SW480 (cell line): ENCODE measurements around the gene C1RL.
"Not testable (repeated sequence)": the region's sequence is repeated elsewhere in the genome, so short reads cannot be mapped to it uniquely, and the experiment has no call there.

Experiments used
- DNase-seq: peaks from one replicate; pipeline ENCODE4 v3.0.0-alpha.2; 2016; ENCODE audit warnings: low spot score

The C1RL gene

DNA sequence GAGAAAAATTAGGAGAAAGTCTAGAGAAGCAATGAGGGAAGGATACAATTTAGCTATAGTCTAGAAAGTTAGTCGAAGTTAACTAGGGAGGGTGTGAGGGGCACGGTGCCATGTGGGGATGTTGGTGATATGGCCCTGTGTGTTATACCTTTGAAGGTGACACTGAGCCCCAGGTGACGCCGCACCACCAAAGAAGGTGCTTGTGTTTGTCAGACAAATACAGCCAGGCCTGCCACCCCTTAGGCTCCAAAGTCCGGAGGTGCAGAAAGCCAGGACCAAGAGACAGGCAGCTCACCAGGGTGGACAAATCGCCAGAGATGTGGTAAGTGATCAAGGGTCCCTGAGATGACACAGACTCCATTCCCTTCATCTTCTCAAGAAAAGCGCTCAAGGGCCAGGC, 47.4 kb downstream of the C1RL start:
- DNase-seq: no peak

DNA sequence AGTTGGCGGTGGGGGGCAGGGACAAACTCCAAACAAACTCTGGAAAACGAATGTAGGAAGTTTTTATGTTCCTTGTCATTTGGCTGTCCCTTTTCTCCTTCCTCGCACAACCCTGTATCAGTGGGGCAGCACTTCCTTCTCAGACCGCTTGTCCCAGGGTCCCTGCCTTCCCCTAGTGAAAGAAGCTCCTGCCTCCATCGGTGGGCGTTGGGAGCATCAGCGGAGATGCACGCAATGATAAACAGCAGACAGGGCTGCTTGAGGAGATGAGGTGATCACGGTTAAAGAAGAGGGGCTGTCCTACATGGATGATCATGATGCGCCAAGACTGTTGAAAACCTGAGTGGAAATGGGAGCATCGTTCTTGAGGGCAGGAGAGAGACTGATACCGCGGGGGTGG, 47.9 kb downstream of the C1RL start:
- DNase-seq: no peak

DNA sequence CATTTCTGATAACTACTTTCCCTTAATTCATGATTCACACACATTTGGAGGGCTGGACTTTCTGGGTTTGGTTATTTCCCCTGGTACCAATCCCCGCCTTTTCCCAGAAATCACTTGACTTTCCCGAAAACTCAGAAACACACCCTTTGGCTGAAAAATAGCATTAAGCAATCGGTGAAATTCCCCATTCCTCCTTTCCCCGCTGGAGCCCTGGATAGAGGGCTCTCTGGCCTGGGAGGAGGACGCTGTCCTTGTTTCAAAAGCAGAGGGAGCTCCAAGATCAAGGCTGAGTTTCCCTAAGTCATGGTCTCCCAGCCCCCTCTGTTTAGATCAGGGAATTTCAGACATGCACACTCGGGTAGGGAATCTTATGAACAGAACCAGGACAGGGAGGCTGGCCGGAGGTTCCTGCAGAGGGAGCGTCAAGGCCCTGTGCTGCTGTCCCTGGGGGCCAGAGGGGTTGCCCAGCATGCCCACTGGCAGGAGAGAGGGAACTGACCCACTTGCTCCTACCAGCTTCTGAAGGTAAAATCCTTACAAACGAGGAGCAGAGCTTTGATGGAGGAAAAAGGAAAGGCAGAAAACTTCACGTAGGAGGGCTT, 48.6 kb downstream of the C1RL start, which contains the start of gene C1S:
Gene C1S (plus strand): TSS at position 366 of the 602 bp plus-strand sequence. CDS start 1,195 bp downstream, outside the sequence.
- DNase-seq: peak; percentile 44

DNA sequence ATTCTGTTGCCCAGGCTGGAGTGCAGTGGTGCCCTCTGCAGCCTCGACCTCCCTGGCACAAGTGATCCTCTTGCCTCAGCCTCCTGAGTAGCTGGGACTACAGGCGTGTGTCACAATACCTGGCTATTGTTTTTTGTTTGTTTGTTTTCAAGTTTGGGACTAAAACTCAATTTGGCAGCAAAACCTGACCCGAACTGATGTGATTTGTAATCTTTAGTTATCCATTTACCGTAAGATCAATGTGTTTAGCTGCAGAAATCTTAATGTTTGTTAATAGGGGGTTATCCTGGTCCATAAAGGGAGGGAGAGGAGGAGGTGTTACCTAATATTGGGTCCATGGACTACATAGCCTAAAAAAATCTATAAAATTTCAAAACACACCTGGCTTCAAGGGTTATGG, 49.2 kb downstream of the C1RL start:
- no peak for DNase-seq

DNA sequence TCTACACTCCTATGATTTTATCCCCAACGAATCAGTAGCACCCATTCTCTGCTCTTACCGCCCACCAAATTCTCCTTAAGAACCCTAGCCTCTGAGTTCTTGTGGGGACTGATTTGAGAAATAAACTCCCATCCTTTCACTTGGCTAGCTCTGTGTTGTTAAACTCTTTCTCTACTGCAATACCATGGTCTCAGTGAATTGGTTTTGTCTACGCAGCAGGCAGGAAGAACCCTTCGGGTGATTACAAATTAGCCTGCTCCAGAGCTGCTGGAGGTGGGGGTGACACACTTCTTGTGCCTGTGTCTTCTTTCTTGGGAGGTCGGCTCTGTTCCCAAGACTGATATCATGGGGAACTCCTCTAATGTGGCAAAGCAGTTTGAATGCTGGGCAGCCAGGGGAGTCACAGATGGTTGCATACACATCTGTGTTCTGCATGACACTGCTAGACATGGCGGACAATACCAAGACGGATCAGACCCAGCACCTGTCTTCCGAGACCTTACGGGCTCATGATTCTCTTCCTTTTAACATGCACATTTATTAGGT, 50.1 kb downstream of the C1RL start:
- DNase-seq: no peak

DNA sequence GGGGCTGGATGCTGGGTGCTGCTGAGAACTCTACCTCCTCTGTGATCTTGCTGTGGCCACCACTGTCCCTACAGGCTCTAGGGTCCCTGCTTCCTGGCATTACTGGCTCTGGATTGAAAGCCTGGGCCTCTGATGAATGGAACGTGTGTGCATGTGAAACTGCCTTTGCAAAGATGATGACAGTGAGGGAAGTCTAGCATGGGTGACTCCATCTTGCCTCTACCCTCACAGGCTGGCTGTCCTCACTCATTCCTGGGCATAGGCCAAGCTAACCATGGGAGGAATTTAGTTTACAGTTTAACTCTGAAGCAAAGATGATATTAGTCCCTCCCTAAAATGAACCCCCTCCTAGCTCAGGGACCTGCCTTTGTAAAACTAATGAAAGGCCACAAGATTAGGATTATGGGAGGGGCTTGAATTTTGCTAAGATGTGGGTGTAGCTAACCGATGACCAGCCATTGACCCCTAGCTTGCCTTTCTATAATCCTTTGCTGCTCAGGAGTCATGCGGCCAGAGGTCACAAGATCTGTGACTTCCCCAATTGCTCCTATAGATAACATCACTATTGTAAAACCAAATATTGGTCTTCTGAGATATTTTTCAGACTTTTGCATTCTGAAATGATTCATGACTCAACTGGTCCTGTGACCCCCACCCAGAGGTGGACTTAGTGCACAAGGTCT, 50.7 kb downstream of the C1RL start:
- DNase-seq: no peak

DNA sequence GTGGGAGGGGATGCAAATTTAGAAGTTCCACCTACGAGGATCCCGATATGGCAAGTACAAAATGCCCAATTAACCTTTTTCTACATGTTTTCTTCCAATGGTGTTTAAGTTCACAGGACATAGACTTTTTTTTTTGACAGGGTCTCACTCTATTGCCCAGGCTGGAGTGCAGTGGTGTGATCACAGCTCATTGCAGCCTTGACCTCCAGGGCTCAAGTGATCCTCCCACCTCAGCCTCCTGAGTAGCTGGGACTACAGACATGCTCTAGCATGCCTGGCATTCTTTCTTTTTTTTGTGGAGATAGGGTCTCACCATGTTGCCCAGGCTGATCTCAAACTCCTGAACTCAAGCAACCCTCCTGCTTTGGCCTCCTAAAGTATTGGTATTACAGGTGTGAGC, 53.3 kb downstream of the C1RL start:
- not testable (repeated sequence) for DNase-seq

DNA sequence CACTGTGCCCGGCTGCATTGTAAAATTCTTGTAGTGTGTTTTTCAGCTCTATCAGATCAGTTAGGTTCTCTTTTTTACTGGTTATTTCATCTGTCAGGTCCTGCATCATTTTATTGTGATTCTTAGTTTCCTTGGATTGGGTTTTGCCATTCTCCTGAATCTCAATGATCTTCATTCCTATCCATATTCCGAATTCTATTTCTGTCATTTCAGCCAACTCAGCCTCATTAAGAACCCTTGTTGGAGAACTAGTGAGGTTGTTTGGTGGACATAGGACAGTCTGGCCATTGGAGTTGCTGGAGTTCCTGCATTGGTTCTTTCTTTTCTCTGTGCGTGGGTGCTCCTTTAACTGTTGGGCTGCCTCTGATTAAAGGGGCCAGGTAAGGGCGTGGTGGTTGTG, 54.1 kb downstream of the C1RL start:
- DNase-seq: no peak

DNA sequence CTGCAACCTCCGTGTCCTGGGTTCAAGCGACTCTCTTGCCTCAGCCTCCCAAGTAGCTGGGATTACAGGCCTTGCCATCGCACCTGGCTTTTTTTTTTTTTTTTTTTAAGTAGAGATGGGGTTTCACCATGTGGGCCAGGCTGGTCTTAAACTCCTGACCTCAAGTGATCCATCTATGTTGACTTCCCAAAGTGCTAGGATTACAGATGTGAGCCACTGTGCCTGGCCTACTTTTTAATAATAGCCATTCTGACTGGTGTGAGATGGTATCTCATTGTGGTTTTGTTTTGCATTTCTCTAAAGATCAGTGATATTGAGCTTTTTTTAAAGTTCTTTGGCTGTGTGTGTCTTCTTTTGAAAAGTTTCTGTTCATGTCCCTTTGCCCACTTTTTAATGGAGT, 59.0 kb downstream of the C1RL start:
- DNase-seq: not testable (repeated sequence)

DNA sequence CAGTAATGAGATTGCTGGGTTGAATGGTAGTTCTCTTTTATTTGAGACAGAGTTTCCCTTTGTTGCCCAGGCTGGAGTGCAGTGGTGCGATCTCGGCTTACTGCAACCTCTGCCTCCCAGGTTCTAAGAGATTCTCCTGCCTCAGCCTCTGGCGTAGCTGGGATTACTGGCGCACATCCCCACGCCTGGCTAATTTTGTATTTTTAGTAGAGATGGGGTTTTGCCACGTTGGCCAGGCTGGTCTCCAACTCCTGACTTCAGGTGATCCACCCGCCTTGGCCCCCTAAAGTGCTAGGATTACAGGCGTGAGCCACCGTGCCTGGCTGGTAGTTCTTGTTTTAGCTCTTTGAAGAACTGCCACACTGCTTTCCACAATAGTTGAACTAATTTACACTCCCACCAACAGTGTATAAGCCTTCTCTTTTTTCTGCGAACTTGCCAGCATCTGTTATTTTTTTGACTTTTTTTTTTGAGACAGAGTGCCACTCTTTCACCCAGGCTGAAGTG, 59.5 kb downstream of the C1RL start:
- DNase-seq: not testable (repeated sequence)

DNA sequence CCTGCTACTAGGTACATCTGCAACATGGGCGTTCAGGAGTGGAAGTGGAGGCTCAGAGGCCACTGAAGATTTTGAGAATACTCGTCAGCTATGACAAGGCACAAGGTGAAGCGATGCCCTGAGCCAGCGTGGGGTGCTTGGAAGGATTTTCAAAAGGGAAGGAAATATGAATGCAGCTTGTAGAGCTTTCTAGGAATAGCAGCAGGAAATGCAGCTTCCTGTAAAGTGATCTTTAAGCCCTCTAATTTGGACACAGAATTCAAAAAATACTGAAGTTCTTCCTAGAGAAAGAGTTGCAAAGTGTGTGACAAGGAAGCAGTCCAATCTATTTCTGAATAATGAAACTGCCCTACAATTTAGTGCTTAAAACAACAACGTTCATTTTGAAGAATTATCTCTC, 61.7 kb downstream of the C1RL start:
- DNase-seq: no peak

DNA sequence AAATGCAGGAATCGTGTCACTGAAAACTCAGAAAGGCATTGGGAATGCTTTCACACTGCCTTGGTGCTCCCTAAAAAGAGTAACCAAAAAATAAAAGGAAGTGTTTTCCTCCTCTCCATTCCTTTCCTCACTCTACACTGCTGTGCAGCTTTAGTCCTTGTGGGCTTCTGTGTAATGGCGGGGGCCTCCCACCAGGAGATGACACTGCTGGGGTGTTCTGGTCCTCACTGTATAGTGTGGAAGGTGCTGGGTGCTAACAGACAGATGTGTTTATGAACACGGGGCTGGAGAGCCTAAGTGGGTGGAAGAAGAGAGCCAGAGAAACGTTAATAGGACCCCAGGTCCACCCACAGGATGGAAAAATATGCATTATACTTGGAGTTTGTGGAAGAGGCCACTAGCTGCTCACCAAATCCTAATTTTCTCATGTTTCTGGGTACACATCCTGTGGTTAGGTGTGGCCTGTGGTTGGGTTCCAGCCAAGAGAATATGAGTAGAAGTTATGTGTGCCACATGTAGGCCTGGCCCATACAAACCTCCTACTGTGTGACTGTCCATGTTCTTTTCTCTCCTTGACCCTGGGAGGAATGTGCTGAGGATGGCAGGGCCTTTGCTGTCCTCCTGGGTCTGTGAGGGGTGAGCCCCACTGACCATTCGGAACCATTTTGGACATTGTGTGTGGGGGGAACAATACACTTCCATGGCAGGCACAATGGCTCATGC, 62.5 kb downstream of the C1RL start:
- no peak for DNase-seq

DNA sequence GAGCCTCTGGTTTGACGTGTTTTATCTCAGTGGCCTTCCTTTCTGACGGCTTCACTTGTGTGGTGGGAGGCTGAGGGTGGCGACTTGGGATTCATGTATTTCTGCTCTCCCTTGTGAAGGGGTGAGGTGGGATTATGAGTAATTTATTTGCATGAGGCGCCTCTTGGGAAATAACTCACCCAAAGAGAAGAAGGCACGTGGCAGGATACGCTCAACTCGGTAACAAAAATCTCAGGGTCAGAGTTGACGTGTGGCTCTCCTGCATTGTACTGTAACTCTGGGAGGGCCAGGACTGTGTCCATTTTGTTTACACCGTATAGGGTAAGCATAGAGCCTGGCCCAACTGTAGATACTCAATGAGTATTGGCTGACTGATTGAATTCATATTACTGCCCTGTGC, 63.1 kb downstream of the C1RL start:
- DNase-seq: no peak
